ENCODE measurements around the gene NDUFS6. TPM values are rescaled to one million over a fixed set of nuclear protein-coding genes. Genes with fewer than 3 reads are reported as not detected.

NDUFS6 gene
- total and polyA plus RNA-seq, 2 of the 8 experiments (the other 6 are each of a cell fraction or from before 2014, with no cell fraction given), result 72.7 to 191 TPM

GRCh38 chr5:1765141-1765879 is 35.9 kb upstream of the NDUFS6 start:
- H3K23me2 ChIP-seq (ENCODE audit: low read depth, low read length), result no peaks in the 10 kb centered on the region
- no peak overlapping the region for H2BK20ac ChIP-seq (ENCODE audit: low read length)
- H2AFZ ChIP-seq (ENCODE audit: low read length), result no peak overlapping the region
- H4K5ac ChIP-seq (ENCODE audit: insufficient read length, low read depth, low read length), result no peak overlapping the region
- FAIRE-seq, result no peak
- no peak overlapping the region for H3K14ac ChIP-seq (ENCODE audit: insufficient read length)
- H2AK5ac ChIP-seq (ENCODE audit: low read depth, low read length), result no peak overlapping the region
- H3K9me3 ChIP-seq (ENCODE audit: insufficient read depth in 2 of 2, low read depth in 1 of 2, low read length in 1 of 2), result no peaks in the 10 kb centered on the region
- no peaks in the 10 kb centered on the region for H3K36me3 ChIP-seq (ENCODE audit: control insufficient read depth in 2 of 4, insufficient read depth in 4 of 4, low read length in 3 of 4)
- POLR2A ChIA-PET (ENCODE audit: partially characterized antibody), result no interaction called here
- H3K18ac ChIP-seq (ENCODE audit: extremely low read depth, low read length), result no peak overlapping the region
- H3K27ac ChIP-seq (ENCODE audit: low read depth, low read length), result no peak overlapping the region
- H3K4me2 ChIP-seq (ENCODE audit: insufficient read depth in 1 of 2, low read depth in 2 of 2, low read length in 2 of 2), result no peak overlapping the region
- no peak overlapping the region for H2BK15ac ChIP-seq (ENCODE audit: low read length)
- 89% methylated on average over 15 of the region's 15 CpGs; no CpG with 5 or more reads in 1 of the 2 experiments for WGBS, 2 experiments (ENCODE audit: extremely low coverage in 1 of 2, insufficient coverage in 1 of 2, insufficient read length in 1 of 2, insufficient replicate concordance in 2 of 2, low coverage in 1 of 2, low lambda C conversion rate in 2 of 2, missing lambda C conversion rate in 1 of 2)
- H3K9ac ChIP-seq (replicated peaks in 1 of 4; ENCODE audit: extremely low read depth in 1 of 4, low read depth in 3 of 4, low read length in 3 of 4), result no peak overlapping the region
- H2BK12ac ChIP-seq (ENCODE audit: low read depth, low read length), result no peak overlapping the region
- no peak overlapping the region for H2BK5ac ChIP-seq (ENCODE audit: low read depth, low read length)
- H3K79me2 ChIP-seq (ENCODE audit: control insufficient read depth in 1 of 2, insufficient read depth in 2 of 2, low read length in 2 of 2), result no peaks in the 10 kb centered on the region
- H3K23ac ChIP-seq (ENCODE audit: insufficient read length), result no peak overlapping the region
- no peak overlapping the region for H3K4me3 ChIP-seq (ENCODE audit: extremely low read depth in 1 of 4, insufficient read depth in 2 of 4, low read depth in 3 of 4, low read length in 4 of 4)
- H4K8ac ChIP-seq (ENCODE audit: extremely low read depth, insufficient read depth, low read length), result no peak overlapping the region
- H3K79me1 ChIP-seq (ENCODE audit: low read depth, low read length), result no peaks in the 10 kb centered on the region
- H3K27me3 ChIP-seq (replicated peaks in 1 of 4; ENCODE audit: control insufficient read depth in 3 of 4, extremely low read depth in 1 of 4, insufficient read depth in 3 of 4, low read length in 3 of 4), result no peaks in the 10 kb centered on the region; a peak in 1 of 7 replicates
- H4K20me1 ChIP-seq (replicated peaks in 1 of 2; ENCODE audit: control insufficient read depth in 1 of 2, insufficient read depth in 2 of 2, low read length in 2 of 2), result no peaks in the 10 kb centered on the region
- CTCF ChIA-PET (ENCODE audit: partially characterized antibody), result interaction anchor here (1.0 to 4.7 kb wide), 13 partner anchors 7 to 346 kb away, joined by 3 to 27 read pairs (median 10); no protein-coding TSS in a partner anchor
- H4K91ac ChIP-seq (replicated peaks; ENCODE audit: insufficient read length, low read length), result no peak overlapping the region
- no peak overlapping the region for H2BK120ac ChIP-seq (replicated peaks; ENCODE audit: low read depth, low read length)
- H3K56ac ChIP-seq (replicated peaks; ENCODE audit: insufficient read length, low read depth, low read length), result no peak overlapping the region
- no peak for DNase-seq (ENCODE audit: low read depth in 1 of 2, low spot score in 2 of 2)
- peaks cover 0 to 6% (median 0%) of the 10 kb centered on the region in 4 experiments; a peak in 5 of 7 replicates for H3K4me1 ChIP-seq (replicated peaks in 1 of 4; ENCODE audit: control insufficient read depth in 3 of 4, insufficient read depth in 4 of 4, low read length in 3 of 4)
- no peak overlapping the region for H3K4ac ChIP-seq (replicated peaks; ENCODE audit: insufficient read length, low read depth, low read length)
- no peak for TF ChIP-seq SIN3A (conservative IDR thresholded peaks at IDR 0.05 in 1 of 2, IDR thresholded peaks at IDR 0.05 in 1 of 2; ENCODE audit: low read depth in 1 of 2, low read length in 2 of 2)
- no peak for TF ChIP-seq KDM4A (IDR thresholded peaks at IDR 0.05; ENCODE audit: low read depth, low read length, severe bottlenecking)
- TF ChIP-seq SAP30 (IDR thresholded peaks at IDR 0.05; ENCODE audit: insufficient read depth, insufficient replicate concordance, low read length), result no peak
- TF ChIP-seq YY1 (IDR thresholded peaks at IDR 0.05; ENCODE audit: low read depth, low read length), result no peak
- no peak for TF ChIP-seq E2F6 (IDR thresholded peaks at IDR 0.05)
- TF ChIP-seq FOSL1 (IDR thresholded peaks at IDR 0.05; ENCODE audit: insufficient read depth, low read depth, low read length), result no peak
- no peak for TF ChIP-seq ATF2 (IDR thresholded peaks at IDR 0.05; ENCODE audit: low read length)
- no peak for TF ChIP-seq POU5F1 (IDR thresholded peaks at IDR 0.05; ENCODE audit: low read depth, low read length)
- no peak for TF ChIP-seq RNF2 (IDR thresholded peaks at IDR 0.05; ENCODE audit: borderline replicate concordance, low read depth, low read length, missing control alignments, poor library complexity, severe bottlenecking)
